HepG2 (cell line): Measurements from ENCODE around the gene ARMC2. TPM values are rescaled to one million over a fixed set of nuclear protein-coding genes. Genes with fewer than 3 reads are reported as not detected.

Experiments used
- ATAC-seq: fragments of 200-7000 bp; cut with Tn5 transposase; 3 replicates; pipeline ENCODE4 v1.9.1; 2020; ENCODE audit warnings: mild to moderate bottlenecking, moderate library complexity
- BruUV-seq: library from RNA; stranded (reverse); fragments of 400-500 nt; replicated peaks from 2 replicates; lab custom pipeline; 2021; lab: Mats Ljungman, UMichigan
- CTCF ChIA-PET: fragments of 300-600 bp; formaldehyde crosslinking; extraction: SDS; loops from one replicate; lab custom pipeline; 2021; ENCODE audit warnings: low total read pairs, inconsistent platforms, low intra/inter-chr PET ratio; lab: Yijun Ruan, JAX
- POLR2A ChIA-PET: fragments of 350-600 bp; sonication (Branson Sonifier 250); formaldehyde crosslinking; loops from one replicate; lab custom pipeline; 2020; ENCODE audit warnings: antibody characterized with exemption, inconsistent platforms; lab: Yijun Ruan, JAX
- DNase-seq: peaks from one replicate; pipeline ENCODE4 v3.0.0-alpha.2; 2015; ENCODE audit warnings: low spot score
- FAIRE-seq: peaks from 3 replicates; lab custom pipeline; 2011; peaks lifted over from hg19 to GRCh38; lab: Jason Lieb, UNC
- H2AFZ ChIP-seq: one replicate; pipeline ENCODE4 v1.6.1; 2011; ENCODE audit warnings: low read length, inconsistent platforms
- H3K27ac ChIP-seq: fragments of 300-600 bp; 3 replicates; pipeline ENCODE4 v1.8.0; 2011; ENCODE audit warnings: mixed run types, mild to moderate bottlenecking, mixed read lengths, low read length, inconsistent platforms; ENCODE audit not compliant: insufficient read depth; ENCODE audit errors: extremely low read length
- H3K27me3 ChIP-seq, 2 experiments: fragments of 200-600 bp in 1 of 2; 2 replicates in 1 of 2; 3 replicates in 1 of 2; pipeline versions ENCODE4 v1.6.0 to v1.8.0; 2011; ENCODE audit warnings: low read length in 2 of 2, mild to moderate bottlenecking in 2 of 2, moderate library complexity in 2 of 2, inconsistent platforms in 1 of 2; ENCODE audit not compliant: insufficient read depth in 2 of 2, control insufficient read depth in 1 of 2
- H3K36me3 ChIP-seq, 2 experiments: fragments of 200-600 bp in 1 of 2; replicated peaks in 1 of 2; 2 replicates in 1 of 2; 3 replicates in 1 of 2; pipeline versions ENCODE4 v1.5.1 to v1.8.0; 2011; ENCODE audit warnings: low read length in 2 of 2, inconsistent platforms in 1 of 2; ENCODE audit not compliant: insufficient read depth in 2 of 2, control insufficient read depth in 1 of 2
- H3K4me1 ChIP-seq: 2 replicates; pipeline ENCODE4 v1.5.1; 2012; ENCODE audit warnings: low read length, inconsistent platforms; ENCODE audit not compliant: insufficient read depth
- H3K4me2 ChIP-seq: 2 replicates; pipeline ENCODE4 v1.6.0; 2011; ENCODE audit warnings: low read depth, low read length, inconsistent platforms
- H3K4me3 ChIP-seq, 3 experiments: fragments of 200-600 bp in 1 of 3; sonication (generic), shearing (Covaris generic) in 1 of 3; replicated peaks in 1 of 3; 2 replicates each; pipeline ENCODE4 v1.5.1; 2011 to 2016; ENCODE audit warnings: low read length in 3 of 3, inconsistent platforms in 2 of 3, low read depth in 2 of 3, mild to moderate bottlenecking in 2 of 3, control low read depth in 1 of 3, mixed read lengths in 1 of 3; ENCODE audit not compliant: insufficient read depth in 1 of 3
- H3K79me2 ChIP-seq: one replicate; pipeline ENCODE4 v1.6.1; 2011; ENCODE audit warnings: low read length, inconsistent platforms; ENCODE audit not compliant: insufficient read depth
- H3K9ac ChIP-seq: 2 replicates; pipeline ENCODE4 v1.6.0; 2011; ENCODE audit warnings: mild to moderate bottlenecking, low read depth, low read length, inconsistent platforms; ENCODE audit not compliant: insufficient read depth
- H3K9me3 ChIP-seq: 2 replicates; pipeline ENCODE4 v1.5.1; 2012; ENCODE audit warnings: mild to moderate bottlenecking, low read length
- H4K20me1 ChIP-seq: 2 replicates; pipeline ENCODE4 v1.6.0; 2011; ENCODE audit warnings: inconsistent platforms, mild to moderate bottlenecking, low read length, moderate library complexity; ENCODE audit not compliant: insufficient read depth
- AKAP8 ChIP-seq: sonication (generic); formaldehyde crosslinking; IDR thresholded peaks from 2 replicates; pipeline ENCODE4 v1.5.1; 2020; ENCODE audit warnings: mild to moderate bottlenecking, missing genetic modification reagents
- ARNTL ChIP-seq: sonication (generic); formaldehyde crosslinking; IDR thresholded peaks from 2 replicates; pipeline ENCODE4 v1.4.0; 2020; ENCODE audit warnings: mild to moderate bottlenecking, missing genetic modification reagents
- ATF7 ChIP-seq, 2 experiments: fragments of 450-650 bp in 1 of 2; sonication (generic) in 1 of 2; formaldehyde crosslinking in 1 of 2; IDR thresholded peaks; 2 replicates each; pipeline versions ENCODE4 v1.4.0 to v1.6.1; 2016 to 2020; ENCODE audit warnings: antibody characterized with exemption in 1 of 2, mild to moderate bottlenecking in 1 of 2, missing genetic modification reagents in 1 of 2
- DNMT3B ChIP-seq: conservative IDR thresholded peaks from 2 replicates; pipeline ENCODE4 v1.6.1; 2016; ENCODE audit warnings: missing biosample characterization, control low read depth
- DRAP1 ChIP-seq: IDR thresholded peaks from 2 replicates; pipeline ENCODE4 v1.6.1; 2016; ENCODE audit warnings: missing genetic modification reagents, missing compliant biosample characterization
- EEA1 ChIP-seq: sonication (generic); formaldehyde crosslinking; IDR thresholded peaks from 2 replicates; pipeline ENCODE4 v1.5.1; 2020; ENCODE audit warnings: mild to moderate bottlenecking, missing genetic modification reagents, borderline replicate concordance
- HNRNPL ChIP-seq: fragments of 200-400 bp; formaldehyde crosslinking; IDR thresholded peaks from 2 replicates; pipeline ENCODE4 v1.6.1; 2017; ENCODE audit warnings: mild to moderate bottlenecking, low read depth, low read length
- LCORL ChIP-seq, 2 experiments: fragments of 450-650 bp in 1 of 2; sonication (generic) in 1 of 2; formaldehyde crosslinking in 1 of 2; IDR thresholded peaks; 2 replicates each; pipeline versions ENCODE4 v1.5.0 to v1.6.1; 2017 to 2020; ENCODE audit warnings: antibody characterized with exemption in 1 of 2, missing genetic modification reagents in 1 of 2
- MAFG ChIP-seq: sonication (generic); formaldehyde crosslinking; IDR thresholded peaks from 2 replicates; pipeline ENCODE4 v1.5.1; 2020; ENCODE audit warnings: mild to moderate bottlenecking, missing genetic modification reagents
- NKX3-1 ChIP-seq: sonication (generic); formaldehyde crosslinking; IDR thresholded peaks from 2 replicates; pipeline ENCODE4 v1.5.0; 2020; ENCODE audit warnings: missing genetic modification reagents
- TCF12 ChIP-seq, 2 experiments: fragments of 450-650 bp in 1 of 2; sonication (generic) in 1 of 2; formaldehyde crosslinking in 1 of 2; IDR thresholded peaks; 2 replicates each; pipeline versions ENCODE4 v1.6.1 to v1.8.0; 2017 to 2022; ENCODE audit warnings: antibody characterized with exemption in 1 of 2, mild to moderate bottlenecking in 1 of 2, missing genetic modification reagents in 1 of 2, moderate library complexity in 1 of 2
- ZNF484 ChIP-seq: sonication (generic); formaldehyde crosslinking; IDR thresholded peaks from 2 replicates; pipeline ENCODE4 v1.5.1; 2020; ENCODE audit warnings: mild to moderate bottlenecking, low read depth, missing genetic modification reagents, borderline replicate concordance
- ZNF576 ChIP-seq: sonication (generic); formaldehyde crosslinking; IDR thresholded peaks from 2 replicates; pipeline ENCODE4 v1.4.0; 2020; ENCODE audit warnings: mild to moderate bottlenecking, missing genetic modification reagents
- ZNF616 ChIP-seq: sonication (generic); formaldehyde crosslinking; IDR thresholded peaks from 2 replicates; pipeline ENCODE4 v1.5.0; 2020; ENCODE audit warnings: low read depth, mild to moderate bottlenecking, missing genetic modification reagents
- WGBS: methylation state at CpG from one replicate; pipeline ENCODE4 v1.1.6; 2017; ENCODE audit warnings: low lambda C conversion rate; 5-methylcytosine and 5-hydroxymethylcytosine counted together
- in situ Hi-C: cut with HindIII; loops from 2 replicates; pipeline ENCODE4 v1.10.0; 2017; ENCODE audit warnings: low pct_unique_long_range_greater_than_20kb; ENCODE audit not compliant: extremely low pct_ligation_motif_present
- intact Hi-C: fragments of 100-400 bp; cut with micrococcal nuclease; formaldehyde crosslinking; loops from one replicate; pipeline ENCODE4 v1.10.0; 2022; ENCODE audit not compliant: unreplicated experiment
- polyA plus RNA-seq, 8 experiments: library from polyadenylated mRNA; depleted of rRNA in 3 of 8; stranded (reverse) in 7 of 8; unstranded in 1 of 8; fragments of >200 nt; fragmentation: Illumina TruSeq in 4 of 8; extraction: Trizol in 4 of 8; gene quantifications; 2 replicates each; pipeline versions ENCODE4 v1.2.1 to v1.2.3, GENCODE V29; 2011 to 2016; ENCODE audit warnings: low read depth in 4 of 8, missing spikeins in 1 of 8, mixed read lengths in 1 of 8; ENCODE audit not compliant: insufficient read depth in 1 of 8
- total RNA-seq, 5 experiments: library from RNA; depleted of rRNA; stranded (reverse); fragments of >200 nt; fragmentation: Illumina TruSeq; extraction: Trizol; gene quantifications; 2 replicates each; pipeline ENCODE4 v1.2.3, GENCODE V29; 2016; ENCODE audit warnings: low read depth in 1 of 5

ARMC2 gene
- total and polyA plus RNA-seq, 2 of the 13 experiments (the other 11 are each of a cell fraction or from before 2014, with no cell fraction given), result 1.4 to 3.2 TPM

GRCh38 chr6:108877046-108877751 is 29.0 kb downstream of the ARMC2 start (continued):
- TF ChIP-seq MAFG (no peak), AKAP8 (no peak), DRAP1 (CRISPR knock-in tag) (no peak), EEA1 (CRISPR knock-in tag) (no peak), LCORL (IDR thresholded peaks at IDR 0.05) (no peak), LCORL (CRISPR knock-in tag; IDR thresholded peaks at IDR 0.05) (no peak), HNRNPL (no peak), ATF7 (IDR thresholded peaks at IDR 0.05) (no peak), ATF7 (CRISPR knock-in tag; IDR thresholded peaks at IDR 0.05) (no peak)
- TF ChIP-seq, all 625 proteins: peak for 0

DNA sequence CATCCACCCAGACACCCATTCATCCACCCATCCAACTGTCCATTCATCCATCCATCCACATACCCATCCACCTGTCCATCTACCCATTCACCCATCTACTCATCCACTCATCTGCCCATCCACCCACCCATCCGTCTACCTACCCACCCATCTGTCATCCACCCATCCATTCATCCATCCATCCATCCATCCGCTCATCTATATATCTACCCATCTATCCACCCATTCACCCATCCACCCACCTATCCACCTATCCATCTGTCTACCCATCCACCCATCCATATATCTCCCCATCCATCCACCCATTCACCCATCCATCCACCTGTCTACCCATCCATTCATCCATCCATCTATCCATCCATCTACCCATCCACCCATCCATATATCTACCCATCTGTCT is 30.7 kb downstream of the ARMC2 start:
- H3K9me3 ChIP-seq, result no peaks in the 10 kb centered on the region
- no peak overlapping the region for H3K9ac ChIP-seq
- no peaks in the 10 kb centered on the region for H3K4me1 ChIP-seq
- no peaks in the 10 kb centered on the region for H3K36me3 ChIP-seq
- DNase-seq, result no peak
- no TSS peak for BruUV-seq
- intact Hi-C loops (no loop called here), in situ Hi-C loops (no loop called here)
- no peak for ATAC-seq
- H3K27ac ChIP-seq, result no peak overlapping the region
- TF ChIP-seq NKX3-1 (CRISPR knock-in tag) (no peak), TCF12 (IDR thresholded peaks at IDR 0.05) (no peak), TCF12 (CRISPR knock-in tag; IDR thresholded peaks at IDR 0.05) (no peak), ZNF616 (CRISPR knock-in tag) (no peak), ARNTL (CRISPR knock-in tag) (no peak), ZNF576 (CRISPR knock-in tag) (no peak), DNMT3B (CRISPR knock-in tag) (no peak), ZNF484 (no peak)
- CTCF ChIA-PET, result no interaction called here
- no peak for FAIRE-seq
- no peaks in the 10 kb centered on the region for H4K20me1 ChIP-seq
- no peak overlapping the region for H3K4me2 ChIP-seq
- H3K4me3 ChIP-seq, result no peak overlapping the region
- no peaks in the 10 kb centered on the region for H3K27me3 ChIP-seq
- no peaks in the 10 kb centered on the region for H3K79me2 ChIP-seq
- no peak overlapping the region for H2AFZ ChIP-seq
- POLR2A ChIA-PET, result no interaction called here
- WGBS, result 98% methylated on average over 2 of the region's 2 CpGs
